Testis (tissue), 3 donors: ENCODE measurements around the gene RAB36. TPM values are rescaled to one million over a fixed set of nuclear protein-coding genes. Genes with fewer than 3 reads are reported as not detected.

Experiments
- DNase-seq: peaks from one replicate; pipeline ENCODE4 v3.0.0-alpha.2; 2019
- H3K27ac ChIP-seq, 2 donors: fragments of 200-600 bp; sonication (generic); one replicate each; pipeline ENCODE4 v1.5.1; 2019
- H3K27me3 ChIP-seq: fragments of 200-600 bp; sonication (generic); one replicate; pipeline ENCODE4 v1.5.1; 2019
- H3K36me3 ChIP-seq: fragments of 200-600 bp; sonication (generic); one replicate; pipeline ENCODE4 v1.5.1; 2017; ENCODE audit warnings: low read depth; ENCODE audit errors: missing control alignments
- H3K4me1 ChIP-seq: fragments of 200-600 bp; sonication (generic); one replicate; pipeline ENCODE4 v1.5.1; 2019
- H3K4me3 ChIP-seq, 2 donors: fragments of 200-600 bp; sonication (generic); one replicate each; pipeline ENCODE4 v1.5.1; 2017 to 2019
- H3K9me3 ChIP-seq: fragments of 200-600 bp; sonication (generic); one replicate; pipeline ENCODE4 v1.5.1; 2017
- POLR2A ChIP-seq: fragments of 450-650 bp; IDR thresholded peaks from one replicate; pipeline ENCODE4 v1.6.1; 2017; ENCODE audit warnings: antibody characterized with exemption, mild to moderate bottlenecking, moderate library complexity
- WGBS, 2 donors: methylation state at CpG; one replicate each; pipeline ENCODE4 v1.1.5; 2018; 5-methylcytosine and 5-hydroxymethylcytosine counted together
- intact Hi-C: fragments of 100-400 bp; cut with DNase I; formaldehyde crosslinking; loops from one replicate; pipeline ENCODE4 v1.15.1; 2023; ENCODE audit warnings: low total_unique reads
- polyA plus RNA-seq: library from polyadenylated mRNA; stranded (reverse); fragments of 350-450 nt; fragmentation: Illumina TruSeq; extraction: RNeasy Lipid Tissue Mini Kit (QIAGEN cat#74804); gene quantifications from one replicate; pipeline ENCODE4 v1.2.3, GENCODE V29; 2014; ENCODE audit warnings: low read depth, low replicate concordance; ENCODE audit not compliant: insufficient read depth
- total RNA-seq, 2 donors: library from RNA; depleted of rRNA; stranded (reverse); fragments of >200 nt; gene quantifications; one replicate each; pipeline ENCODE4 v1.2.3, GENCODE V29; 2016
- TF ChIP-seq, protein P1 (sequence below), 3 experiments: fragments of 450-650 bp in 2 of 3; fragments of 200-600 bp in 1 of 3; sonication (generic) in 1 of 3; IDR thresholded peaks; one replicate each; pipeline ENCODE4 v1.5.1; 2016 to 2019; ENCODE audit warnings: antibody characterized with exemption in 3 of 3, mild to moderate bottlenecking in 2 of 3, moderate library complexity in 1 of 3

RAB36 gene
- total and polyA plus RNA-seq, 3 donors from 2014 or later, result 7.4 to 11.1 (median 7.5) TPM

DNA sequence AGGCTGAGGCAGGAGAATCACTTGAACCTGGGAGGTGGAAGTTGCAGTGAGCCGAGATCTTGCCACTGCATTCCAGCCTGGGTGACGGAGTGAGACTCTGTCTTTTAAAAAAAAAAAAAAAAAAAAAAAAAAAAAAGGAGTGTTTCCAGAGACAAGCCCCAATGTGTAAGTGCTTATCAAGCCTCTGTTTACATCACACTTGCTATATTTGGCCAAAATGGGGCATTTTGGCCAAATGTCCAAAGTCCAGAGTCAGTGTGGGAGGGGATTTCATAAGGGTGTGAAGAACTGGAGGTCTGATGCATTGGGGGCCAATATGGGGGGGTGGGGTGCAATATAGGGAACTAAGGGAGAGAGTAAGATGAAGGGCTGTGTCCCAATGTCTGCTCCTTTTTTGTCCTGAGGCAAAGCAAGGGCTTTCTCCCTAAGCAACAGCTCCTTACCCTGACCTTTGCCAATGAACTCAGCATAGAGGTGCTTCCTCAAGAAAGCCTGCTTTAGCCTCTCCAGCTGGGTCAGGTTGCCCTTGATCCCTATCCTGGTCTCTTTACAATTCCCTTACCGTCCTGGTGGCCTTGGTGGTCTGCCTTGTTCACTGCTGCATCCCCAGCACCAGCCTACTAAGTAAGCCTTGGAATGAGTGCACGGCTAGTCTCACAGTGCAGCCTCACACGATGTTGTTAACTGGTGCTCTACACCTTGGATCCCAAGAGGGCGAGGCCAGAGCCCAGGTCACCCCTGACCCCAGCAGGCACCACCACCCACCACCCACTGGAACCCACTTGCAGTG is 21.0 kb downstream of the RAB36 start:
- no peak overlapping the region for H3K27ac ChIP-seq
- no peaks in the 10 kb centered on the region for H3K36me3 ChIP-seq
- H3K9me3 ChIP-seq, result no peaks in the 10 kb centered on the region
- 78 to 89% methylated on average over 5 to 6 of the region's 6 CpGs for WGBS, 2 donors
- TF ChIP-seq, protein P1, sequence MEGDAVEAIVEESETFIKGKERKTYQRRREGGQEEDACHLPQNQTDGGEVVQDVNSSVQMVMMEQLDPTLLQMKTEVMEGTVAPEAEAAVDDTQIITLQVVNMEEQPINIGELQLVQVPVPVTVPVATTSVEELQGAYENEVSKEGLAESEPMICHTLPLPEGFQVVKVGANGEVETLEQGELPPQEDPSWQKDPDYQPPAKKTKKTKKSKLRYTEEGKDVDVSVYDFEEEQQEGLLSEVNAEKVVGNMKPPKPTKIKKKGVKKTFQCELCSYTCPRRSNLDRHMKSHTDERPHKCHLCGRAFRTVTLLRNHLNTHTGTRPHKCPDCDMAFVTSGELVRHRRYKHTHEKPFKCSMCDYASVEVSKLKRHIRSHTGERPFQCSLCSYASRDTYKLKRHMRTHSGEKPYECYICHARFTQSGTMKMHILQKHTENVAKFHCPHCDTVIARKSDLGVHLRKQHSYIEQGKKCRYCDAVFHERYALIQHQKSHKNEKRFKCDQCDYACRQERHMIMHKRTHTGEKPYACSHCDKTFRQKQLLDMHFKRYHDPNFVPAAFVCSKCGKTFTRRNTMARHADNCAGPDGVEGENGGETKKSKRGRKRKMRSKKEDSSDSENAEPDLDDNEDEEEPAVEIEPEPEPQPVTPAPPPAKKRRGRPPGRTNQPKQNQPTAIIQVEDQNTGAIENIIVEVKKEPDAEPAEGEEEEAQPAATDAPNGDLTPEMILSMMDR (IDR thresholded peaks at IDR 0.05), result no peak
- no peak for TF ChIP-seq POLR2A
- intact Hi-C loops, result no loop called here
- H3K4me3 ChIP-seq, result no peak overlapping the region
- DNase-seq, result no peak
- H3K4me1 ChIP-seq, result peaks cover 7% of the 10 kb centered on the region
- H3K27me3 ChIP-seq, result no peaks in the 10 kb centered on the region

DNA sequence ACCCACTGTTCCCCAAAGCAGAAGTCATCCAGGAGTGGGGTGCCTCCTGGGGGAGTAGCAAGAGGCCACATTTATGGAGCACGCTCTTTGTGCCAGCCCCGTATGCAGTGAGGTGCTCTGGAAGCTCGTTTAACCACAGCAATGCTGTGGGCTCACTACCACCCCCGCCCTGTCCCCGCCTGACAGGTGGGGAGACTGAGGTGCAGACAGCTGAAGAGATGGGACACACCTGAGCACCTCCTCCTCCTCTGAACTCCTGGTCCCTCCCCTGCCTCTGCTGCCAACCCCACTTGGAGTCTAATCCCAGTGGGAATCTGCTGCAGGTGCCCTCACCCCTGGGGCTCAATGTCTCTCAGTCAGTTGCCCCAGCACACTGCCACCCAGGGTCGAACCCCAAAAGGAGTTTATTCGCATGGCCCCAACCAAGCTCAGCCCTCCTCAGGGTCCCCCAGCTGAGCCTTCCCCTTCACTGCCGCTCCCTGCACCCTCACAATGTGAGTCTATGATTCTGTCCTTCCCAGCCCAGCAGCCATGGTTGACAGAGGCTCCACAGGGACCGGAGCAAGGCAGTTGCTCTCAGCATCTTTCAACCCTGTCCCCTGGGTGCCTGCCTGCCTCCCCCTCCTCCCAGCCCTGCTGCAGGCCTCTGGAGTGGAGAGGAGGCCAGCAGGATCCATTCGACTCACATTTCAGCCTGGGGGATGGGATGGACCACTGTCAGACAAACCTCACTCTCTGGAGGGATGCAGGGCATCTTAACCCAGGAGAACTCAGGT is 21.8 kb downstream of the RAB36 start:
- Histone ChIP-seq H3K27ac (no peak overlapping the region), H3K27me3 (no peaks in the 10 kb centered on the region), H3K36me3 (no peaks in the 10 kb centered on the region), H3K9me3 (no peaks in the 10 kb centered on the region), H3K4me1 (peaks cover 7% of the 10 kb centered on the region), H3K4me3 (no peak overlapping the region)
- 83 to 85% methylated on average over 5 to 10 of the region's 10 CpGs for WGBS, 2 donors
- TF ChIP-seq POLR2A, result no peak
- TF ChIP-seq, protein P1 (IDR thresholded peaks at IDR 0.05), result no peak
- intact Hi-C loops, result no loop called here
- no peak for DNase-seq

DNA sequence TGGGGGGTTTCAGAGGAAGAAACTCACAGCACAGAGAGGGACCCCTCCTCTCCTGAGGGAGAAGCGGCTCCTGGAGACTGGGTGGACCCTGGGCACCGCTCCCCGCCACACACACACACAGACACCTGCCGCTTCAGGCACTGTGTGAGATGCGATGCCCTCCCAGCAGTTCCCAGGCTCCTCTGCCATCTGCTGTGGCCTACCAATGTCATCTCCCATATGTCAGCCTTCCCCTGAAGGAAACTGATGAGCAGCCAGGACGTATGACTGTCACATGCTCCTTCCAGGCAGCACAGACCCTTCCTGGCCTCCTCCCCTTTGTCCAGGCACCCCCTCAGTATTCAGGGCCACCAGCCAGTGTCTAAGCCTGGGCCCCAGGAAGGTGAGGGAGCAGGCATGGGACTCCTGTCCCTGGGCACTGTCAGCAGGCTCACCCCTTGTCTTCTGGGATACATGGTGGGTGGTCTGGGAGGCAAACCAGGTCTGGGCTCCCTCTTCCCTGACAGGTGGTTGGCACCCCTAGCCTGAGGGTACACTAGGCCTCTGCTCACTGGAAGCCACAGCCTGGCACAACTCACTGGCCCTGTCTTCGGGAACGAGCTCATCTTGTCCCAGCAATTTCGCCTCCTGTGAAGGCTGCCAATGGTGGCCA is 23.2 kb downstream of the RAB36 start:
- DNase-seq, result no peak
- Histone ChIP-seq H3K27me3 (no peaks in the 10 kb centered on the region), H3K27ac (no peak overlapping the region), H3K9me3 (no peaks in the 10 kb centered on the region), H3K36me3 (no peaks in the 10 kb centered on the region), H3K4me3 (no peak overlapping the region), H3K4me1 (peaks cover 7% of the 10 kb centered on the region)
- WGBS, 2 donors, result 93 to 98% methylated on average over 9 of the region's 9 CpGs
- intact Hi-C loops, result no loop called here
- TF ChIP-seq, protein P1 (IDR thresholded peaks at IDR 0.05), result no peak
- no peak for TF ChIP-seq POLR2A

DNA sequence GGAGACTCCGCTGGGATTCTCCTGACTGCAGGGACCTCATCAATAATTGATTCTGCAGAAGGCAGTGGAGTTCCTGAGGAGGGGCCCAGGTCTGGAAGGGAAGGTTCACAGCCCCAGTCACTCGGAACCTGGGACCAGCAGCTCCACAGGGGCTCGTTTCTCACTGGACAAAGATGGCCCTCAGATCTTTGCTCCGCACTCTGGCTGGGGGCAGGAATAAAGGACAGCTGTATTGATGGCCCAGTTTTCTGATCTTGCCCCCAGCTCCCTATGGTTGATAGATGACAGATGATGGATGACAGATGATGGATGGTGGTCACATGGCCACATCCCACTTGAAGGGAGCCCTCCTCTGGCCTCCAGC is 23.7 kb downstream of the RAB36 start:
- Histone ChIP-seq H3K36me3 (no peaks in the 10 kb centered on the region), H3K27ac (no peak overlapping the region), H3K9me3 (no peaks in the 10 kb centered on the region), H3K27me3 (no peaks in the 10 kb centered on the region), H3K4me1 (peaks cover 3% of the 10 kb centered on the region), H3K4me3 (no peak overlapping the region)
- WGBS, 2 donors, result 94 to 97% methylated on average over 3 to 4 of the region's 4 CpGs
- intact Hi-C loops, result no loop called here
- no peak for TF ChIP-seq POLR2A
- TF ChIP-seq, protein P1 (IDR thresholded peaks at IDR 0.05), result no peak
- DNase-seq, result no peak
